Stimulated activated CD4-positive, alpha-beta T cell treated with anti-CD3 and anti-CD28 coated beads, TNF-alpha, amount 100 ng/mL, for 48 hours (primary cell): ENCODE data around the gene AQR.
"Not testable (repeated sequence)": the region's sequence is repeated elsewhere in the genome, so short reads cannot be mapped to it uniquely, and the experiment has no call there.

Experiments
- DNase-seq, 3 donors: peaks; one replicate each; pipeline ENCODE4 v3.0.0-alpha.2; 2020; ENCODE audit warnings: low read depth in 3 of 3

The AQR gene

DNA sequence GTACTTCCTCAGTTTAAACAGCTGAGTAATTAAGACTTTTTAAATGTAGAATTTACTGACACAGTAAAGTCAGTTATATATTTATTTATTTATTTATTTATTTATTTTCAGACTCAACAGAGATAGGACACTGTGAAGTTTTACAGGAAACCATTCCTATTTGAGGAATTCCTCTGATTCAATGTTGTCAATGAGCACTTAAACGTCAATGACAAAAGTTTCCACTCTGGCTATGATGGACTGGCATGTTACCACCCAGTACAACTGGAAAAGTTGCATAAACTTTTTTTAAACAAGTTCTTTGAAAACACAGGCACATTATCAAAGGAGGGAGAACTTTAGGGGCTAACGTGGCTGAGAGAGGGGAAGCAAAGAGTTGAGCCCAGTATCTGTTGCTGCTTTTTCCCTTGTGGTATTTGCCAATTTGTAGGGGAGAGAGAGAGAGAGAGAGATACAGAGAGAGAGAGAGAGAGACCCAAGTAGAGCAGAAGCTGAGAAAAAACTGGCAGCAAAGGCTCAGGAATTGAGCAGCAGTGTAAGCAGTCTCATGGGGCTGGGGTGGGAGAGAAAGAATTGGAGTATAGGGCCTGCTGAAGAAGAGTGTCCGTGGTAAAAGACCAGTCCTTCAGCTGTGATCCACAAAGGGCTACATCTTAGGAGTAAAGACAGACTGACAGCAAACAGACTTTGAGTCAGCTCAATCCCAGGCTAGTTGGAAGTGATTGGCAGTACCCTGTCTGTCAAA is 155.9 kb downstream of the AQR start:
- no peak for DNase-seq

DNA sequence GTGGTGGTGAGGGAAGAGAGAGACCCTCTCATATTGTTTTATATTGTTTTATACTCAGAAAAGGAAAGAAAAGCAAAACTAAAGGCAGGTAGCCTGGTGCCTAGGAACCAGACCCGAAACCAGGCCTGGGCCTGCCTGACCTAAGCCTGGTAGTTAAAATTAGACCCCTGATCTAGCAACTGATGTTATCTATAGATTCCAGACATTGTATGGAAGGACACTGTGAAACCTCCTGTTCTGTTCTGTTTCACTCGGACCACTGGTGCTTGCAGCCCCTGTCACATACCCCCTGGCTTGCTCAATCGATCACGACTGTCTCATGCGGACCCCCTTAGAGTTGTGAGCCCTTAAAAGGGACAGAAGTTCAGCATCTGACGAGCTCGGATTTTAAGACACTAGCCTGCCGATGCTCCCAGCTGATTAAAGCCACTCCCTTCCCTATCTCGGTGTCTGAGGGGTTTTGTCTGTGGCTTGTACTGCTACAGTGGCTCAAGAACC is 156.6 kb downstream of the AQR start:
- not testable (repeated sequence) for DNase-seq

DNA sequence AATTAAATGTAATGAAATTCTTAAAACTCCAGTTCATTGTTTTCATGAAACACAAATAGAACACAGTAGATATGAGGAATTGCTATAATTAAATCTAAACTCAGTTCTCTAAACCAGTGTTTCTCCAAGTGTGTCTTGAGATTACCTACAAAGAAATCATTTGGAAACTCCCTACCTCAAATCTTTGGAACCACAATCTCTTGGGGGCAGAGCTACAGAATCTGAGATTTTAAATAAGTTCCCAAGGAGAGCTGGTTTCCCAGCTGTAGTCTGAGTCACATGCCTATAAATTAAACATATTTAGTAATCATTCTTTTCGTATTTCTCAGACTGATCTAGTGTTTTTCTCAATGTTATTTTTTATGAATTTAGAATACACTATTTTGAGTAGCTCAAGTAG is 157.2 kb downstream of the AQR start:
- no peak for DNase-seq

GRCh38 chr15:34810443-34811129 is 159.0 kb downstream of the AQR start:
- DNase-seq, result no peak

GRCh38 chr15:34809186-34809585 is 160.4 kb downstream of the AQR start:
- DNase-seq, result no peak

- no peak for DNase-seq
These were observed 161.5 kb downstream of the AQR start for GRCh38 chr15:34808016-34808415.

DNA sequence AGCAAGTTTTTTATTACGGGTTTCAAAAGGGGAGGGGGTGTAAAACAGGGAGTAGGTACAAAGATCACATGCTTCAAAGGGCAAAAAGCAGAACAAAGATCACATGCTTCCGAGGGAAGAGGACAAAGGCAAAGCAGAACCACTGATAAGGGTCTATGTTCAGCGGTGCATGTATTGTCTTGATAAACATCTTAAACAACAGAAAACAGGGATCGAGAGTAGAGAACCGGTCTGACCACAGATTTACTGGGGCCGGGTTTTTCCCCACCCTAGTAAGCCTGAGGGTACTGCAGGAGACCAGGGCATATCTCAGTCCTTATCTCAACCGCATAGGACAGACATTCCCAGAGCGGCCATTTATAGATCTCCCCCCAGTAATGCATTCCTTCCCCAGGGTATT is 162.3 kb downstream of the AQR start:
- DNase-seq, result not testable (repeated sequence)

DNA sequence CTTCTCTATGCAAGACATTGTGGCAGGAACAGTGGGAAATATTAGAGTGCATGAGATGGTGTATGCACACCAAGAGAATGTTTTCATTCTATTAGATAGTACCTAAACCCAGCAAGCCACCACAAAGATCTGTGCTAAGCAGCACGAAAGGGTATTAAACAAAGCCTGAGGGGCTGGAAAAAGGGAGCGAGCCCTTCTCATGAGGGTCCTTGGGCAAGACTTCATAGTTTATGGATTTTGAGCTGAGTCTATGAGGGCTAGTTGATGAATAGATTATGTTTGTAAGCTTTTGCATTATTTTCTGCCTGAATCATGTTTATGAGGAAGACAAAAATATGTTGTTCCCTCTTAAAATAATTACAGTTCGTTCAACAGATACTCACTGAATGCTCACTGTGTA is 164.8 kb downstream of the AQR start:
- no peak for DNase-seq

GRCh38 chr15:34804113-34804512 is 165.4 kb downstream of the AQR start:
- DNase-seq, result no peak

DNA sequence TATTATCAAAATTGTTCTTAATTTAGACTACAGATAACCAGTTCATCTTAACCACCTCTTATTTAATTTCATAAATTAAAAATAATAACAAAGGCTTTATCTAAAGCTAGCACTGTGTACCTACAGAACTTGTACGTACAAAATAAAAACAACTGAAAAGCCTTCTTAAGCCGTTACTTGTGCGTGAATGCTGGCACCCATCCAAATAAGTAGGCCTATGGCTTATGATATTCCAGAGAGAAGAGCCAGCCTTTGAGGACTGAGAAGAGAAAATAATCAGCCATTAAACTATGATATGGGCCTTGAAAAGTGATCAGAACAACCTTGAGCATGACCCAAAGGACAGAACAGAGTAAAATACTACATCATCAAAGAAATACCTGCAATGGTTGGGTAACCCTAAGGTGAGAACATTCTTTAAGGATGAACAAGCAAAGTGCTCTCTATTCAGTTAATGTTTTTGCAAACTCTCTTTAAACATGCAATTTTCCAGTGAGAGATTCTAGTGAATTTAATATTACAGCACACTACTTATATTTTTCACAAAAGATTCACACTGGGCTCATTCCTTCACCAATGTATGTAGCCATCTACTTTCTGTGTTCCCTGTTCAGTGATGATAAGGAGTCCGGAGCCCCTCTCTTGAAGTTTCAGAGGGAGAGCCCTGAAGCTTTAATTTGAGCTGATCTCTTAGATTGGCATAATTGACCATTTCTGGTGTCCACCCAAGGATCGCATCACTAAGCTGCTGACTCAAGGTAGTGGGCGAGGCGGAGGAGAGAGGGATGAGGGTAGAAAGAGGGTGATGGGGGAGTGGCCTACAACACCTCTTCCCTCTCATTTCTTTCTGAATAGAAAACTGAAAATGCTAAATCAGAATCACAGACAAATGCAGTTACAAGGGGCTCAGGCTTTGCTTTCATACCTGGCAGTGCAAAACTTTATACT is 166.5 kb downstream of the AQR start:
- no peak for DNase-seq

DNA sequence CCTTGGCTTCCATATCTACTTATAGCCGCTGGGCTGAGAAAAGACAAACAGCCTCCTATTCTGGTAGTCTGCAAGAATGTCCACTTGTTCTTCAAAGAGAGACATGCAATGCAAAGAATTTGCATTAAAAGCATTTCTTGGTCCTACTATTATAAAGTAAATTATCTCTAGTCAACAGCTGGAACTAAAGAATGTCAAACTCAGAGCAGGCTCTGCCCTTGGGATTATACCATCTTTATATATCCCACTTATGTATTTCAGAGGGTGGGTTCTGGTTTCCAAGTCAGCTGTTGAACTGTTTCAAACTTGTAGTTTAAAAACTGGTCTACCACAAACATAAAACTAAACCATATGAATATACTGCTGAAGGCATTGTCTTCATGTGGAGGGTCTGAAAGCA is 167.2 kb downstream of the AQR start:
- DNase-seq, result no peak
